HuH-7.5 (cell line): ENCODE results near the gene ELOB.

Experiments
- DNase-seq: peaks from one replicate; pipeline ENCODE4 v3.0.0; 2011; ENCODE audit warnings: low spot score

ELOB gene

DNA sequence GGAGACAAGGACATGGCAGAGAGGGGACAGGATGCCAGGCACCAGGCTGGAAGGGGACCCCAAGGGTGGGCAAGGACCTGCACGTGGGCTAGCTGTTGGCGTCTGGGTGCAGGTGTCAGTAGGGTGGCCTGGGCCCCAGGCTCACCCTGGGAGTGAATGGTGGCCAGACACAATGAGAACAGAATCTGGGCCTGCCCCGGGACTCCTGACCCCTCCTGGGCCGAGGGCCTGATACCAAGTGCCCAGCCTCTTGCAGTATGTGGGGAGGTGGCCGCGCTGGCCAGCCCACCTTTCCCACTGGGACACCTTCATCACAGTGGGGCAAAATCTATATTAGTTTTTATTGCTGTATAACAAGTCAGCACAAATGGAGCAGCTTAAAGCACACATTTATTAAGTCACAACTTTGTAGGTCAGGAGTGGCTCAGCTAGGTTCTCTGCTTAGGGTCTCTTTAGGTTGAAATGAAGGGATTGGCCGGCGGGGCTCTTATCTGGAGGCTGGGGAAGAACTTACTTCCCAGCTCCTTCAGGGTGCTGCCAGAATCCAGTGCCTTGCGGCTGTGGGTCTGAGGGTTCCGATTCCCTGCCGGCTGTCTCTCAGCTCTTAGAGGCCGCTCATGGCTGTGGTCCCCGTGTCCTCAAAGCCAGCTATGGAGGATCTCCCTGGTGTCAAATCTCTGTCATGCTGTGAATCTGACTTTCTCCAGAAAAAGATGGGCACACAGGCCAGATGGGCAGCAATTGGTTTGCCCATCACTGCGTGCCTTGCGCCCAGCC is 6.7 kb upstream of the ELOB start:
- DNase-seq = no peak

DNA sequence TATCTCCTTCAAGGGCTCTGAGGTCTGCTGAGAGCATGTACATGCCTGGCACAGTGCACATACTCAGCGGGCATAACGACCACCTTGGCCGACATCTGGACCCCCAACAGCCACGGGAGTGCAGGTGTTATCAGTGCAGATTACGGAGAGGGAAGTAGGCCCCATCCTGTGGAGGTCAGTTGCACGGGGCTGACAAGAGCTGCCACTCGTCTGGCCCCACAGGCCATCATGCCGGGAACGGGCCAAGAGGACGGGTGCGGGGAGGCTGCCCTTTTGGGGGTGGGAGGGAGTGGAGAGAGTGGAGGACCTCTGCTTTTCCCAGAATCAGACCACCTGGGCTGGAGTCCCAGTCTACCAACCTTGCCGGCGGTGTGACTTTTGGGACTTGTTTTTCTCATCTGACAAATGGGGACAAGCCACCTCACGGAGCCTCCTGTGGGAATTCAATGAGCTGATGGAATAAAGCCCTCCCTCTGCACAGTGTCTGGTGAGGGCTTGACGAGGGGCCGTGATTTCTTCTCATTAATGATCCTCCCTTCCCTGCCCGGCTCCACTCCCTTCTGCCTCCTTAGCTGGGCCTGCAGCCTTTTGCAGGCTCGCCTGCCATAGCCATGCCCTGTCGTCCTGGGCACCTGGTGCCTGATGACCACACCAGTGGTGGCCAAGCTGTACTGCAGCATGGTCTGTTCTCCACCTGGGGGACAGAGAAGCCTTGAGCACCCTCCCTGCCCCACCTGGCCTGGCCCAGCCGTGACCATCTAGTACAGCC is 5.7 kb upstream of the ELOB start:
- DNase-seq = peak; percentile 41

DNA sequence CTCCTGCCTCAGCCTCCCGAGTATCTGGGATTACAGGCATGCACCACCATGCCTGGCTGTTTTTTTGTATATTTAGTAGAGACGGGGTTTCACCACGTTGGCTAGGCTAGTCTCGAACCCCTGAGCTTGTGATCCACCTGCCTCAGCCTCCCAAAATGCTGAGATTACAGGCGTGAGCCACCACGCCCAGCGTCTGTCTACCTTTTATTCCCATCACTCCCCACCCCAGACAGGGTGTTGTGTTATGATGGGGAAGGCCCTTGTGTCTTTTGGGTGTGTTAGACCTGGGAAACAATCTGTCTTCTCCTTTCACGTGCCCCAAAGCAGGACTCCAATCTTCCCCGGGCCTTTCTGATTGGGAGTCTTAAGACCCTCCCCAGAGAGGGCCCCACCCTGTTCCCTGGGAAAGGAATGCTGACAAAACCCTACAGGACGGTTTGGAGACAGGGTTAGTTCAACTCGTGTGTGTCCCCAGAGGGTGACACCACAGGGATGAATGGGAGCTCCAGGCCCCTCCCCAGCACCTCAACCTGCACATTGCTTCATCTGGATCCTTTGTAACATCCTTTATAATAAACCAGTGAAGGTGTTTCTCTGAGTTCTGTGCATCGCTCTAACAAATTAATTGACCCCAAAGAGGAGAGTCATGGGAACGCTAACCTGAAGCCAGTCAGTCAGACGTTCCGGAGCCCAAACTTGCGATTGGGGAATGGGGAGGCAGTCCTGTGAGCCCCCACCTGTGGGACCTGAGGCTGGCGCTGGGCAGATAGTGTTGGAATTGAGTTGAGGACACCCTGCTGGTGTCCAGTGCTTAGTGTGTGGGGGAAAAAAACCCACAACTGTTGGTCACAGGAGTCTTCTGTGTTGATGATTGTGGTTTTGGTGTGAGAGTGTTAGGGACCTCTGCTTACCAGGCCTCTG is 3.2 kb upstream of the ELOB start:
- DNase-seq = no peak

DNA sequence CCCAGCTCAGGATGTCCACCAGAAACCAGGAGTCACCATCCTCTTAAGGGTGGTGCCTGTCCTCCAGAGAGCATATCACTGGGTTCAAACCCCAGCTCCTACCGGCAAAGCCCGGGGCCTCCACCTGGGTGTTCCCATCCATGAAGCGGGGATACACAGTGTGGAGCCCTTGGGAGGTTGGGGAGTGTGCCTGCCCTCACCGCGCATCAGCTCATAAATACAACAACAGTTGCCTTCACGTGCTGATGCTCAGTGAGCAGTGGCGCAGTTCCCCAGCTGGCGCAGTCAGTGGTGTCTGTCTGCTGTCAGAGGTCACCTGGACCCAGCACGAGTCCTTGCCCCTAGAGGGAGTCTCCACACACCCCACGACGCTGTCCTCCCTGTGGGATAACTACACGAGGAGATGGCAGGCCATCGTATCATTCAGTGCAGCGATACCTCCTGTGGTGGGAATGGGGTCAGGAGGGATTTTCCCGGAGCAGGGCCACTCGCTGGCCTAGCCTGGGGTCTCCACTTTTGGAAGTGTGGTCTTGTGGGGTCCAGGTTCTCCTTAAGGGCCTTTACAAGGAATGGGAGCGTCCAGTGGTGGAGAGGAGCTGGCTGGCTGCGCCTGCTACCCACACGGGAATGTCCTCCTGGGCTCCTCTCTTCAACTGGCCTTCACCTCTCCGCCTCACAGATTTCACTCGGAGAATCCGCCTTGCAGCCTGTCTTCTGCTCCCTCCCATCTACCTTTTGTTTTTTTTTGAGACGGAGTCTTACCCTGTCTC is 2.3 kb upstream of the ELOB start:
- DNase-seq = no peak

DNA sequence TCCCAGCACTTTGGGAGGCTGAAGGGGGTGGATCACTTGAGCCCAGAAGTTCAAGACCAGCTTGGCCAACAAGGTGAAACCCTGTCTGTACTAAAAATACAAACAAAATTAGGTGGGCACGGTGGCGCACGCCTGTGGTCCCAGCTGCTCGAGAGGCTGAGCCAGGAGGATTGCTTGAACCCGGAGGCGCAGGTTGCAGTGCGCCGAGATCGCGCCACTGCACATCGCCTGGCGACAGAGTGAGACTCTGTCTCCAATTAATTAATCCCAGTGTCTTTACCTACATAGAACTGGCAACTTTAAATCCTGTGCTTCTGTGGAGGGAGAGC is 1.5 kb upstream of the ELOB start:
- no peak for DNase-seq

DNA sequence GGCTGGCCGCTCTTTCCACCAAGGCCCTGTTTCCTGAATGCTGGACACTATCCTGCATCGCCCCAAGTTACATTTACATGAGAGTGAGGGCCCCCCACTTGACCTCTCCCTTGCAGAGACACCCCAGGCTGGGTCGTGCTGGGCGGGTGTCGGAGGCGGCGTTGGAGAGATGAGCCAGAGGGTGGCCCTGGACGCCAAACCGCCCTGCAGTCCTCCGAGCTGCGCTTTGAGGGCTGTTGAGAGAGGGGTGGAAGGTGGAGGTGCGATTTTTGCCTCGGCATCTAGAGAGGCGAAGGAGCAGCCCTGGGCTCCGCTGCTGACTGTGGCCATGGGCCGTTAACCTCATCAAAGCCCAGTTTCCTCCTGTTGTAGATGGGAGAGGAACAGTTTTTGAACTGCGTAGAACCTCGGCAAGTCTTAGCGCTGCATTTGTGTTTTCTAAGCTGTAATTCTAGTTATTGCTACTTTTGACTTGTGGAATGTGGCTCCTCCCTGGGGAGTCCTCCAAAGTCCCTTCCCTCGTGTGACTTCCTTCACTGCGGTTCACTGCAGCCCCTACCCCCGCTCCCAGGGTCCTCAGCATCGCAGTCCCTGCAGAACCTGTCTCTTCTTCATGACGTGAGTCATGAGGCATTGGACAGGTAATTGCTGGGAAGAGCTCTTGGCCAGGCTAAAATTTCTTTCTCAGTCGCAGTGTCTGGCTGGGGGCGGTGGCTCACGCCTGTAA is 986 bp upstream of the ELOB start:
- peak; percentile 43 for DNase-seq

DNA sequence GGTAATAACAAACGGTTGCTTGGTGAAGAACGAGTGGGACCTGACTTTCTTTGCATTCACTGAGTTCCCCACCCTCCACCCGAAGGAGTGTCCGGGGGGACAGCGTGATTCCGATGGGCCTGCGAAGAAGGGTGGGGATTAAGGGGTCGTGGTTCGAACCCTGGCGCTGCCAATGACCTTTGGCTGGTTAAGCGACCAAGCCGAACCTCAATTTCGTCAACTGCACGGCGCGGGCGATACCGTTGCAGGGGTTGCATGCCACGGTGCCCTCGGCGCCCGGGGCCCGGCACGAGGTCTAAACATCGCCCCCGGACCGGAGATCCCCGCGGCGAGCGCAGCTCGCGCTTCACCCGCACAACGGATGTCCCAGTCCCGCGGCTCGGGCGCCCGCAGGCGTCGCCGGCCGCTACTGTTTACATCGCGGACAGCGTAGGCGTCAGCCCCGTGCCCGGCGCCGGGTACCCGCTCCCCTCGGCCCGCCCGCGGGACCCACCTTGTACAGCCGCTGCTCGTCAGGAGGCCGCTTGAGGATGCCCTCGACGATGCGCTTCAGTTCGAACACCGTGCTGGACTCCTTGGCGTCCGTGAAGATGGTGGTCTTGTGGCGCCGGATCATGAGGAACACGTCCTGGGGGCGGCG is 460 bp downstream of the ELOB start:
- DNase-seq = no peak

DNA sequence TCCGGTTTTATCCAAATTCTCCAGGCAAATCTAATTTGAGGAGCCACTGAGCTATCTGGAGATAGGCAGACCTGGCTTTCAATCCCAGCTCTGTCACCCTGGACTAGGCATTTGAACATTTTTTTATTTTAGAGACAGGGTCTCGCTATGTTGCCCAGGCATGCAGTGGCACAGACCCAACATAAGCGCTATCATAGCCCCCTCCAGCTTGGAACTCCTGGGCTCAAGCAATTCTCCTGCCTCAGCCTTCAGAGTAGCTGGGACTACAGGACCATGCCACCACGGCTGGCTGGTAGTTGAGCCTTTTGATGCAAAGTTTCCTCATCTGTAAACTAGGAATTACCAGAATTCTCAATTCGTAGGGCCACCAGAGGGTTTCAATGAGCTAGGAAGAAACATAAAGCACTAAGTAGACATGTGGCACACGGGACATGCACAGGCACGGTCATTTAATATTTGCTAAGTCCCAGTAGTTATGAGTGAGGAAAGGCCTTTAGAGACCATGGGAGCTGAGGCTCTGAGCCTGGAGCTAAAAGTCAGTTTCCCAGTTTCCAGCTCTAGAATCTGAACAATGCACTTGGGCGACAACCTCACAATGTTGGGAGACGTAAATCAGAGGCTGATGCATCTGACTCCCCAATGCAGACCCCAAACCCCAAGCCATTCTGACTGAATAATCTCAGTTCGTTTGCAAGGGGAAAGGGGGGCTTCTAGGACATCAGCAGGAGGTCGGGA is 1.1 kb downstream of the ELOB start:
- DNase-seq = no peak

DNA sequence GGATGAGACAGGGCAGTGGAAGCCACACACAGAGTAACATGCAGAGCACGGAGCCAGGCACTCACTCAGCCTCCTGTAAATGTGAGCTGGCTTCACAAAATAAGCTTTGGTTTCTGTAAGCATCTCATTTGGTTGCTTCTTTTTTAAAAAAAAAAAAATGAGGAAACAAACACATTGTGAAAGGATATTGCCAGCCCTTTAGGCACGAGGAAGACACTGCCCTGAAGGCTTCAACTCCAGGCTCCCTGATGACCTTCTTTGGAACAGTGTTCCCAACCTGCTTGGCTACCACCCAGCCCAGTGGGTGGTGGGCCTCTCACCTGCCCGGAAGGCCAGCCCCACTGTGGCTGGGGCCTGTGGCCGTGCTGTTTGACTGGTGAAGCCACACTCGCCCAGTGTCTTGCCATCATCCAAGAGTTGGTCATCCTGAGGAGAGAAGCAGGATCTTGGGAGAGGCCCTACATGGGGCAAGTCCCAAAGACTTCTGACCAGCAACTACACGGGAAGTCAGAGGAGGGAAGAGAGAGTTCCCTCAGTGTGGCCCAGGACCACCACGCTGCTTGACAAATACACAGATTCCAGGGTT is 1.9 kb downstream of the ELOB start:
- DNase-seq = no peak

DNA sequence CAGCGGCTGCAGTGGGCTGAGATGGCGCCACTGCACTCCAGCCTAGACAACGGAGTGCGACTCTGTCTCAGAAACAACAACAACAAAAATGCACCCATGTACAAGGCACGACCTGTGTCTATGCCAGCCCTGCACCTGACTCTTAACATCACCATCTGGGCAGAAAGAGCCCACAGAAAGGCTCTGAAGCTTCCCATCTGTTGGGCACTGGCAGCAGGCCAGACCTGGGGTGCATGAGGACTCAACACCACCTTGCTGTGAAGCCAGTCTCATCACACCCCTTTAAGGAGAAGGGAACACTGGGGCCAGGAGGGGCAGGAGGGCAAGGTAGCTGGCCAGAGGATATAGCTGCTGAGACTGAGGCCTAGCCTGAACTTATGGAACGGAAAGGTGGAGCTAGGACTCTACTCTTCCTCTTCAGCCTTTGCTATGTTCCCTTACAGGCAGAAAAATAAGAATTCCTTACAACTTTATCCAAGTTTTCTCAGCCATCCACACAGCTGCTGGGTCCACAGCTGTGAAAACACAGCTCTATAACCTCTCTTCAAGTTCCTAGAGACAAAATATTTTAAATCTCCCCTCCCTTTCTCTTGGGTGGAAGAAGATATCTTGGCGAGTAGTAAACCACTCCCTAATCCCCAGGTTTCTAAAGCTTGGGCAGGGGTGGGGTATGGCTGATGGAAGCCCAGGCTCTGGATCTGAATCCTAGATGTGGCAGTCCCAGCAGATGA is 2.8 kb downstream of the ELOB start:
- no peak for DNase-seq

DNA sequence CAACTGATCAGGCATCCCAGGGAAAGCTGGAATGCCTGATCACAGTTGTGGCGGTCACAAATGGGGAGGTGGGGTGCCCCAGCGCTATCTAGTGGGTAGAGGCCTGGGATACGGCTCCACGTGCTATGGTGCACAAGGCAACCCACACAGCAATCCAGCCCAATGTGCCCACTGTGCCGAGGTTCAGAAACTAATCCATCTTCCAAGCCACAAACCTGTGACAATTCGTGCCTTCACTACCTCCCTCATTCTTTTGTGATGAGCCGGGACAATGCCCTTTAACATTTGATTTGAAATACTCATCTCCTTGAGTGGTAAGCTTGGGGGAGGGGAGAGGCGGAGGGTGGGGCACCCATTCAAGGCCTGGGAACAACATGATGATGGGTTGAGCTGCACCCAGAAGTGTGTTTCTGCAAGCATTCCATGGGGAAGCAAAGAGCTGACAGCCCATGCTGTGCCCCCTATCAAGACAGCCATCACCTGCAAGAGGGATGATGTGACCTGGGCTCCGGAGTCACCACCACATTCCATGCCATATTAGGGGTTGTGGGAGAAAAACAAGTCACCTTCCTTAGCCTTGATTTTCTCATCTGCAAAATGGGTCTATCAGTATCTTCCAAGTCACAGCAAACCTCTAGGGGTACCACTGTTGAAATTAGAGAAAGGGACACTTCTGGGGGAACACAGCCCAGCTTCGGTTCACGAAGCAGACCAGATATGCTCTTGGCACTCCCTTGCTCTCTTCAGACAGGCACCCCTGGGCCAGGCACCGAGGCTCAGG is 3.7 kb downstream of the ELOB start:
- DNase-seq = no peak

DNA sequence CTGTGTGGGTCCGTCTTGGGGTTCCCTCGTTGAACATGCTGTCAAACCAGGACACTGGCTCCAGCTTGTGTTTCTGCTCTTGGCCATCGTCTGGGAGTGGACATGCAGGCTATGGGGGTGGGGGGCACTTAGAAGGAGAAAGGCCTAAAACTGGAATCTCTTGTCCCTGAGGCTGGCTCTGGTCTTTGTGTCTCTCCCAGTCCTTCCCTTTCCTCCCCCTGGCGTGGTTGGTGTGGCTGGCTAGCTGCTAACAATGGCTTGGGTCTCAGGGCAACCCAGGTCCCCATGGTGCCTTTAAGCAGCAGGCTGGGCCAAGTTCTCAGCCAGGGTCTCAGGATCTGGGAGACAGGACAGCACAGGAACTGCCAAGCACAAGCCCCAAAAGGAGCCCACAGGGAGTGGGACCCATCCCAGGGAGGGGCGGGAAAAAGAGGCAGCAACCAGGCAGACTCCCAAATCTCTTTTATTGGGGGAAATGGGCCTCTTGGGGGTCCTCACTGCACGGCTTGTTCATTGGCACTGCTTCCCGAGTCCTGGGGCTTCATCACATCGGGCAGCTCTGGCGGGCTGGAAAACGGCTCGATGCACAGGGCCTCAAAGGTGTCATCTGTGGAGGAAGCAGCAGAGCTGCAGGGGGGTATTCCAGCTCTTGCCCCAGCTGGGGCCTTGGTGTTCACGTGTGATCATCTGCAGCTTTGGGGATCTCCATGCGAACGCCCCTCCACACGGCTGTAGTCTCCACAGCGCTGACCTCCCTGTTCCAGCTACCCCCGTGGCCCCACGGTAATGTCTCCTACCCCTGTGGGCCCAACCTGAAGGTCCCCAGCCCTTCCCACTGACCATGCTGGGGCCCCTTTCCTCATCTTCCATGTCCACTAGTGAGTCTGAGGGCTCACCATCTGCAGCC is 5.3 kb downstream of the ELOB start:
- no peak for DNase-seq

DNA sequence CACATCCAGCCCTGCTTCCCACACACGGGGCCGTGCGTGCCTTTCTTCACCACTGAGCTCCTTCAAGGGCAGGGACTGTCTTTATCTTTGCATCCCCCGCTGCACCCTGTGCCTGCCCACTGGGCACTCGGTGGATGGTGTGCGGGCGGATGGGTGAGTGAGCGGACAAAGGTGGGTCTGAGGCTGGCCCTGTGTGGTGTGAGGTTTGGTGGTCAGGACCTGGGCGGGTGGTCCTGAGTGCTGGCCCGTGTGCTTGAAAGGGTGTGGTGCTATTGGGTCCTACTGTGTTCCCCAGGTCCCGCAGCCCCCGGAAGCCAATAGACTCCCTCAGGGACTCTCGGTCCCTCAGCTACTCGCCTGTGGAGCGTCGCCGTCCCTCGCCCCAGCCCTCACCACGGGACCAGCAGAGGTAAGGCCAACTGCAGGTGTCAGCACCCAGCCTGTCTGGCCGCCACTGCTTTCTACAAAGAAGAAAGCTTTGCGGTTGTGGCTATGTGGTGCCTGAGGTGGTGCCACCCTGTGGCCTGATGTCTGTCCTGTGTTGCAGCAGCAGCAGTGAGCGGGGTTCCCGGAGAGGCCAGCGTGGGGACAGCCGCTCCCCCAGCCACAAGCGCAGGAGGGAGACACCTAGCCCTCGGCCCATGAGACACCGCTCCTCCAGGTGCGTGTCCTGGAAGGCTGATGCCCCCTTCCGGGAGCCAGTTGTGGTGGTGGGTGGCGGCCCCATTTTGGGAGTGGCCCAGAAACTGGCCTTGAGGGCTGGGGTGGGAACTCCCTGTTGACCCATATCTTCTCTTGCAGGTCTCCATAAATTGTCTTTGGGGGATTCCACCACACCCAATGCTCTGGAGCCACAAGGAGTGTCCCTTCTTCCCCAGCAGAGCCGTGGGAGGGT is 6.8 kb downstream of the ELOB start:
- DNase-seq = no peak

DNA sequence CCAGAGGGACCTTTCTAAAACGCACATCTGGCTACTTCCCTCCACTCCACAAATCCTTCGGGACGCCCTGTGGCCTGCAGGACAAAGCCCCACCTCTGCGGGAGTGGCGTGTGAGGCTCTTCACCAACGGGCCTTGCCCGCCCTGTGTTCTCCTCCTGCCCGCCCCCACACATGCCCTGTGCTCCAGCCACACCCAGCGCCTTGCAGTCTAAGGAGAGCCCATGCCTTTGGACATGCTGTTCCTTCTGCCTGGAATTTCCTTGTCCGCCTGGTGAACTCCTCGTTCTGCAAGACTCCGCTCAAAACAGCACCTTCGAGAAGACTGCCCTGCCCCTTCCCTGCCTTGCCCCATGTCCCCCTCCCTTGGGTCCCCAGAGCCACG is 7.4 kb downstream of the ELOB start:
- no peak for DNase-seq

DNA sequence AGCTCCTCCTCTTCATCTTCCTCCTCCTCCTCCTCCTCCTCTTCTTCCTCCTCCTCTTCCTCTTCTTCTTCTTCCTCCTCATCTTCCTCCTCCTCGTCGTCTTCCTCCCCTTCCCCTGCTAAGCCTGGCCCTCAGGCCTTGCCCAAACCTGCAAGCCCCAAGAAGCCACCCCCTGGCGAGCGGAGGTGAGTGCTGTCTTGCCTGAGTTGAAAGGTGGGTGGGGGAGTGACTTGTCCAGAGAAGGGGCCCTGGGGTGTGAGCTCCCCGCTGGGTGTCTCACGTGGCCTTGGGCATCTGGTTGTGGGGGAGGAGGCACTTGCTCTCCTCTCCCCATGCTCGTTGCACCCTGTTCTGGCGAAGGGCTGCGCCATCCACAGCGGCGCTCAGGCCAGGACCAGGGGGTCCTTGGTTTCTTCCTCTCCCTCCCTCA is 8.0 kb downstream of the ELOB start:
- no peak for DNase-seq
